ENCODE results near the gene PPEF2.

DNA sequence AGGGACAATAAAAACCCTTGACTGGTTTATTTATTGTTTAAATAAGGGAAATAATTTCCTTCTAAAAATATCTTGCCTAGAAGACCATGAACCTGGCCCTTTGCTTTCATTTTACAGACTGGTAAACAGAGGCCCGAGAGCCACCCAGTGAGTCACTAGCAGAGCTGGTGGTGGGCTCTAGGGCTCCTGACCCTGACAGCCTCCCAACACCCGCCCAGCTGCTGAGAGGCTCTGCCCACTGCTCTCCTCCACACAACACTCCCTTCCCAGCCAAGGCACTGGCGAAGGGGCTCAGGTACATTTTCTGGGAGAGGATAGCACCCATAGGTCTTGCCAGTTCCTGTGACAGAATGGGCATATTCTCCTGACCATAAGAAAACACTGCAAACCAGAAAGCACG, 18.1 kb upstream of the PPEF2 start:
- no peak for TF ChIP-seq ZFP30 (CRISPR knock-in tag; IDR thresholded peaks at IDR 0.05)
- TF ChIP-seq, protein P1, sequence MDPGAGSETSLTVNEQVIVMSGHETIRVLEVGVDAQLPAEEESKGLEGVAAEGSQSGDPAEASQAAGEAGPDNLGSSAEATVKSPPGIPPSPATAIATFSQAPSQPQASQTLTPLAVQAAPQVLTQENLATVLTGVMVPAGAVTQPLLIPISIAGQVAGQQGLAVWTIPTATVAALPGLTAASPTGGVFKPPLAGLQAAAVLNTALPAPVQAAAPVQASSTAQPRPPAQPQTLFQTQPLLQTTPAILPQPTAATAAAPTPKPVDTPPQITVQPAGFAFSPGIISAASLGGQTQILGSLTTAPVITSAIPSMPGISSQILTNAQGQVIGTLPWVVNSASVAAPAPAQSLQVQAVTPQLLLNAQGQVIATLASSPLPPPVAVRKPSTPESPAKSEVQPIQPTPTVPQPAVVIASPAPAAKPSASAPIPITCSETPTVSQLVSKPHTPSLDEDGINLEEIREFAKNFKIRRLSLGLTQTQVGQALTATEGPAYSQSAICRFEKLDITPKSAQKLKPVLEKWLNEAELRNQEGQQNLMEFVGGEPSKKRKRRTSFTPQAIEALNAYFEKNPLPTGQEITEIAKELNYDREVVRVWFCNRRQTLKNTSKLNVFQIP (CRISPR knock-in tag; IDR thresholded peaks at IDR 0.05; ENCODE audit: borderline replicate concordance, low read depth), result no peak
- TF ChIP-seq GLIS3 (CRISPR knock-in tag; IDR thresholded peaks at IDR 0.05), result no peak
- TF ChIP-seq, protein P2, sequence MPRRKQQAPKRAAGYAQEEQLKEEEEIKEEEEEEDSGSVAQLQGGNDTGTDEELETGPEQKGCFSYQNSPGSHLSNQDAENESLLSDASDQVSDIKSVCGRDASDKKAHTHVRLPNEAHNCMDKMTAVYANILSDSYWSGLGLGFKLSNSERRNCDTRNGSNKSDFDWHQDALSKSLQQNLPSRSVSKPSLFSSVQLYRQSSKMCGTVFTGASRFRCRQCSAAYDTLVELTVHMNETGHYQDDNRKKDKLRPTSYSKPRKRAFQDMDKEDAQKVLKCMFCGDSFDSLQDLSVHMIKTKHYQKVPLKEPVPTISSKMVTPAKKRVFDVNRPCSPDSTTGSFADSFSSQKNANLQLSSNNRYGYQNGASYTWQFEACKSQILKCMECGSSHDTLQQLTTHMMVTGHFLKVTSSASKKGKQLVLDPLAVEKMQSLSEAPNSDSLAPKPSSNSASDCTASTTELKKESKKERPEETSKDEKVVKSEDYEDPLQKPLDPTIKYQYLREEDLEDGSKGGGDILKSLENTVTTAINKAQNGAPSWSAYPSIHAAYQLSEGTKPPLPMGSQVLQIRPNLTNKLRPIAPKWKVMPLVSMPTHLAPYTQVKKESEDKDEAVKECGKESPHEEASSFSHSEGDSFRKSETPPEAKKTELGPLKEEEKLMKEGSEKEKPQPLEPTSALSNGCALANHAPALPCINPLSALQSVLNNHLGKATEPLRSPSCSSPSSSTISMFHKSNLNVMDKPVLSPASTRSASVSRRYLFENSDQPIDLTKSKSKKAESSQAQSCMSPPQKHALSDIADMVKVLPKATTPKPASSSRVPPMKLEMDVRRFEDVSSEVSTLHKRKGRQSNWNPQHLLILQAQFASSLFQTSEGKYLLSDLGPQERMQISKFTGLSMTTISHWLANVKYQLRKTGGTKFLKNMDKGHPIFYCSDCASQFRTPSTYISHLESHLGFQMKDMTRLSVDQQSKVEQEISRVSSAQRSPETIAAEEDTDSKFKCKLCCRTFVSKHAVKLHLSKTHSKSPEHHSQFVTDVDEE (CRISPR knock-in tag; IDR thresholded peaks at IDR 0.05), result no peak
- TF ChIP-seq, protein P3, sequence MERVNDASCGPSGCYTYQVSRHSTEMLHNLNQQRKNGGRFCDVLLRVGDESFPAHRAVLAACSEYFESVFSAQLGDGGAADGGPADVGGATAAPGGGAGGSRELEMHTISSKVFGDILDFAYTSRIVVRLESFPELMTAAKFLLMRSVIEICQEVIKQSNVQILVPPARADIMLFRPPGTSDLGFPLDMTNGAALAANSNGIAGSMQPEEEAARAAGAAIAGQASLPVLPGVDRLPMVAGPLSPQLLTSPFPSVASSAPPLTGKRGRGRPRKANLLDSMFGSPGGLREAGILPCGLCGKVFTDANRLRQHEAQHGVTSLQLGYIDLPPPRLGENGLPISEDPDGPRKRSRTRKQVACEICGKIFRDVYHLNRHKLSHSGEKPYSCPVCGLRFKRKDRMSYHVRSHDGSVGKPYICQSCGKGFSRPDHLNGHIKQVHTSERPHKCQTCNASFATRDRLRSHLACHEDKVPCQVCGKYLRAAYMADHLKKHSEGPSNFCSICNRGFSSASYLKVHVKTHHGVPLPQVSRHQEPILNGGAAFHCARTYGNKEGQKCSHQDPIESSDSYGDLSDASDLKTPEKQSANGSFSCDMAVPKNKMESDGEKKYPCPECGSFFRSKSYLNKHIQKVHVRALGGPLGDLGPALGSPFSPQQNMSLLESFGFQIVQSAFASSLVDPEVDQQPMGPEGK (CRISPR knock-in tag; IDR thresholded peaks at IDR 0.05; ENCODE audit: borderline replicate concordance), result no peak

All from SK-N-SH treated with all-trans-retinoic acid at 6 μM for 48 hours (cell line).